K562 (cell line): ENCODE data around the gene GNAT1. TPM values are rescaled to one million over a fixed set of nuclear protein-coding genes. Genes with fewer than 3 reads are reported as not detected.

Source experiments
- ATAC-seq: fragments of 200-7000 bp; cut with Tn5 transposase; 3 replicates; pipeline ENCODE4 v1.9.1; 2020; ENCODE audit warnings: moderate library complexity
- BruUV-seq: library from RNA; stranded (reverse); fragments of 400-500 nt; replicated peaks from 2 replicates; lab custom pipeline; 2021; lab: Mats Ljungman, UMichigan
- CTCF ChIA-PET: fragments of 300-600 bp; formaldehyde crosslinking; extraction: SDS; loops from one replicate; lab custom pipeline; 2021; ENCODE audit warnings: low intra/inter-chr PET ratio; lab: Yijun Ruan, JAX
- POLR2A ChIA-PET: fragments of 300-600, 350-650 bp; sonication (Branson Sonifier 250); formaldehyde crosslinking; extraction: SDS; loops from one replicate; lab custom pipeline; 2021; ENCODE audit warnings: antibody characterized with exemption, inconsistent platforms; lab: Yijun Ruan, JAX
- DNase-seq, 4 experiments: peaks; one replicate each; pipeline versions ENCODE4 v3.0.0 to v3.0.0-alpha.2; 2011 to 2018; ENCODE audit warnings: low spot score in 3 of 4, mixed read lengths in 3 of 4; ENCODE audit errors: extremely low read depth in 1 of 4
- FAIRE-seq: peaks from 2 replicates; lab custom pipeline; 2011; peaks lifted over from hg19 to GRCh38; lab: Jason Lieb, UNC
- H2AFZ ChIP-seq: 2 replicates; pipeline ENCODE4 v1.6.0; 2011; ENCODE audit warnings: low read depth, low read length, control low read depth, inconsistent platforms
- H3K27ac ChIP-seq: fragments of 200-600 bp; 3 replicates; pipeline ENCODE4 v1.8.0; 2011; ENCODE audit warnings: low read depth, mild to moderate bottlenecking, control low read depth, inconsistent platforms, low read length, moderate library complexity, mixed read lengths; ENCODE audit errors: extremely low read depth
- H3K27me3 ChIP-seq, 2 experiments: fragments of 300-600 bp in 1 of 2; 2 replicates in 1 of 2; 3 replicates in 1 of 2; pipeline versions ENCODE4 v1.6.0 to v1.8.0; 2011; ENCODE audit warnings: inconsistent platforms in 2 of 2, low read length in 2 of 2, mild to moderate bottlenecking in 1 of 2, mixed read lengths in 1 of 2, moderate library complexity in 1 of 2; ENCODE audit not compliant: control insufficient read depth in 2 of 2, insufficient read depth in 2 of 2
- H3K36me3 ChIP-seq: fragments of 300-600 bp; 3 replicates; pipeline ENCODE4 v1.8.0; 2011; ENCODE audit warnings: mild to moderate bottlenecking, low read length, inconsistent platforms; ENCODE audit not compliant: control insufficient read depth, insufficient read depth
- H3K4me1 ChIP-seq, 2 experiments: fragments of 200-600 bp in 1 of 2; replicated peaks in 1 of 2; 2 replicates in 1 of 2; 3 replicates in 1 of 2; pipeline versions ENCODE4 v1.5.1 to v1.8.0; 2011; ENCODE audit warnings: inconsistent platforms in 2 of 2, low read length in 2 of 2, mild to moderate bottlenecking in 1 of 2, mixed read lengths in 1 of 2, moderate library complexity in 1 of 2; ENCODE audit not compliant: control insufficient read depth in 2 of 2, insufficient read depth in 2 of 2
- H3K4me2 ChIP-seq: 2 replicates; pipeline ENCODE4 v1.6.1; 2011; ENCODE audit warnings: low read length, control low read depth, inconsistent platforms, mixed read lengths; ENCODE audit not compliant: insufficient read depth
- H3K4me3 ChIP-seq: fragments of 200-600 bp; sonication (generic), shearing (Covaris generic); 2 replicates; pipeline ENCODE4 v1.5.1; 2016; ENCODE audit warnings: control low read depth, inconsistent platforms
- H3K79me2 ChIP-seq: fragments of 200-600 bp; 3 replicates; pipeline ENCODE4 v1.8.0; 2011; ENCODE audit warnings: low read length, inconsistent platforms; ENCODE audit not compliant: control insufficient read depth, insufficient read depth
- H3K9ac ChIP-seq, 2 experiments: 2 replicates each; pipeline versions ENCODE4 v1.6.0 to v1.6.1; 2011; ENCODE audit warnings: low read depth in 2 of 2, low read length in 2 of 2, control low read depth in 1 of 2, inconsistent platforms in 1 of 2, mild to moderate bottlenecking in 1 of 2, mixed read lengths in 1 of 2; ENCODE audit not compliant: insufficient read depth in 1 of 2
- H3K9me1 ChIP-seq: one replicate; pipeline ENCODE4 v1.6.0; 2011; ENCODE audit warnings: inconsistent platforms, mild to moderate bottlenecking, low read length, moderate library complexity; ENCODE audit not compliant: control insufficient read depth, insufficient read depth
- H3K9me3 ChIP-seq: replicated peaks from 2 replicates; pipeline ENCODE4 v1.5.1; 2011; ENCODE audit warnings: low read depth, low read length, inconsistent platforms; ENCODE audit not compliant: control insufficient read depth, insufficient read depth
- H4K20me1 ChIP-seq: replicated peaks from 2 replicates; pipeline ENCODE4 v1.6.1; 2011; ENCODE audit warnings: low read length, inconsistent platforms, mixed read lengths; ENCODE audit not compliant: control insufficient read depth, insufficient read depth
- NFXL1 ChIP-seq: fragments of 450-650 bp; formaldehyde crosslinking; IDR thresholded peaks from 2 replicates; pipeline ENCODE4 v1.4.0; 2021; ENCODE audit warnings: mild to moderate bottlenecking
- WGBS: fragments of 100-300 bp; shearing (Covaris generic); methylation state at CpG from one replicate; pipeline ENCODE4 v1.1.6; 2016; ENCODE audit warnings: low coverage, mixed read lengths; ENCODE audit not compliant: insufficient coverage; ENCODE audit errors: missing lambda C conversion rate; 5-methylcytosine and 5-hydroxymethylcytosine counted together
- in situ Hi-C: fragments of 300-500 bp; cut with MboI; formaldehyde crosslinking; loops from 4 replicates; pipeline ENCODE4 v1.15.0; 2018; ENCODE audit warnings: inconsistent platforms, mixed read lengths
- intact Hi-C: fragments of 100-400 bp; cut with micrococcal nuclease; formaldehyde crosslinking; loops from 2 replicates; pipeline ENCODE4 v1.14.2; 2022
- polyA plus RNA-seq, 8 experiments: library from polyadenylated mRNA; depleted of rRNA in 4 of 8; stranded (reverse) in 5 of 8; unstranded in 3 of 8; fragments of >200 nt; fragmentation: Nextera tagmentation in 2 of 8; fragmentation: Illumina TruSeq in 1 of 8; extraction: Ambion mirVana in 2 of 8; extraction: Trizol in 1 of 8; gene quantifications; 2 replicates each; pipeline versions ENCODE4 v1.2.1 to v1.2.3, GENCODE V29; 2011 to 2014; ENCODE audit warnings: inconsistent platforms in 1 of 8, missing spikeins in 1 of 8
- total RNA-seq, 7 experiments: library from RNA; depleted of rRNA in 6 of 7; stranded (reverse); fragments of >200 nt in 6 of 7; fragmentation: Illumina TruSeq in 2 of 7; extraction: Trizol in 2 of 7; gene quantifications; 2 replicates each; pipeline versions ENCODE4 v1.2.1 to v1.2.3, GENCODE V29; 2011 to 2021; ENCODE audit warnings: low replicate concordance in 1 of 7
- TF ChIP-seq, protein P1 (sequence below): IDR thresholded peaks from 2 replicates; pipeline ENCODE4 v1.6.1; 2016; ENCODE audit warnings: missing genetic modification characterization, missing compliant biosample characterization

Gene GNAT1
- total and polyA plus RNA-seq, 9 of the 15 experiments (the other 6 are each of a cell fraction or from before 2014, with no cell fraction given), result not detected

DNA sequence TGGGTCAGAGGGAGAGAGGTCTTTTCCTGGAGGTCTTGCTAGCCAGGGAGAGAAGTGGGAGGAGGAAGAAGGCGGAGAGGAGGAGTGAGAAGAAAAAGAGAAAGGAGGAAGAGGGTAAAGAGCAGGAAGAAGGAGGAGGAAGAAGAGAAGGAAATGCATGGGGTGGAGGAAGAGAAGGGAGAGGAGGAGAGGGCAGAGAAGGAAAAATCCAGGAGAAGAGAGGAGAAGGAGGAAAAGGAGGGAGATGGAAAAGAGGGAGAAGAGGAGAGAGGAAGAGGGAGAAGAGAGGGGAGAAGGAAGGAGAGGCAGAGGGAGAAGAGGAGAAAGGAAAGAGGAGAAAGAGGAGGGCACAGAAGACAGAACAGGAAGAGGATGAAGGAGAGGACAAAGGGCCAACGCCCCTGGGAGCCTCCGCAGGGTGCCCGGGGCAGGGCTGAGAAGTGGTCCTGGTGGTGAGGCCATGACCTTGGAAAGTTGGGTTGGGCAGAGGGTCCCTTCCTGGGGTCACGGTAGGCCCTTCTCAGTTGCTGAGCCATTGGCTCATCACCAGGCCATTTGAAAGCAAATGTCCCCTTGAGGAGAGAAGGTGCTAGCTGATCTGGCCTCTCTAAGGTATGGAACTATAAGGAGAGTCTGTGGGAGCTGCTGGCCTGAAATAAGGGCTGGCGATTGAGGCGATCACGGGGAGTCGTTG is 37.5 kb upstream of the GNAT1 start:
- no peaks in the 10 kb centered on the region for H3K9me1 ChIP-seq
- no peak overlapping the region for H2AFZ ChIP-seq
- H4K20me1 ChIP-seq, result no peaks in the 10 kb centered on the region
- H3K4me3 ChIP-seq, result no peak overlapping the region
- WGBS, result 21% methylated on average over 9 of the region's 9 CpGs
- FAIRE-seq (no peak), ATAC-seq (no peak), DNase-seq (no peak)
- BruUV-seq, result no TSS peak
- peaks cover 0 to 42% of the 10 kb centered on the region in 2 experiments; a peak in 3 of 5 replicates for H3K4me1 ChIP-seq
- peak overlapping the region; percentile 38; the same call in 1 of the 2 replicates for H3K4me2 ChIP-seq
- intact Hi-C loops (loop anchor here (1.0 to 2.0 kb wide), 2 partner anchors 33 to 35 kb away; no protein-coding TSS in a partner anchor), in situ Hi-C loops (no loop called here)
- CTCF ChIA-PET, result no interaction called here
- no peak overlapping the region for H3K27ac ChIP-seq
- peak overlapping the region in 1 of 2 experiments; percentile 64; a peak in 1 of 4 replicates for H3K9ac ChIP-seq
- TF ChIP-seq, protein P1, sequence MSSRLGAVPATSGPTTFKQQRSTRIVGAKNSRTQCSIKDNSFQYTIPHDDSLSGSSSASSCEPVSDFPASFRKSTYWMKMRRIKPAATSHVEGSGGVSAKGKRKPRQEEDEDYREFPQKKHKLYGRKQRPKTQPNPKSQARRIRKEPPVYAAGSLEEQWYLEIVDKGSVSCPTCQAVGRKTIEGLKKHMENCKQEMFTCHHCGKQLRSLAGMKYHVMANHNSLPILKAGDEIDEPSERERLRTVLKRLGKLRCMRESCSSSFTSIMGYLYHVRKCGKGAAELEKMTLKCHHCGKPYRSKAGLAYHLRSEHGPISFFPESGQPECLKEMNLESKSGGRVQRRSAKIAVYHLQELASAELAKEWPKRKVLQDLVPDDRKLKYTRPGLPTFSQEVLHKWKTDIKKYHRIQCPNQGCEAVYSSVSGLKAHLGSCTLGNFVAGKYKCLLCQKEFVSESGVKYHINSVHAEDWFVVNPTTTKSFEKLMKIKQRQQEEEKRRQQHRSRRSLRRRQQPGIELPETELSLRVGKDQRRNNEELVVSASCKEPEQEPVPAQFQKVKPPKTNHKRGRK (tag), result peak; percentile 90
- no peak for TF ChIP-seq NFXL1 (CRISPR knock-in tag)
- H3K27me3 ChIP-seq, result no peaks in the 10 kb centered on the region
- H3K36me3 ChIP-seq, result no peaks in the 10 kb centered on the region
- H3K79me2 ChIP-seq, result no peaks in the 10 kb centered on the region; the same call in 2 of the 3 replicates
- no peaks in the 10 kb centered on the region for H3K9me3 ChIP-seq
- POLR2A ChIA-PET, result interaction anchor here (0.5 to 0.8 kb wide), 2 partner anchors 17 to 24 kb away, joined by 3 read pairs; no protein-coding TSS in a partner anchor
